22Rv1 (cell line): ENCODE results near the gene GAREM2.

ENCODE experiments used
- ZFX ChIP-seq: fragments of 450-650 bp; IDR thresholded peaks from 2 replicates; pipeline ENCODE4 v1.6.1; 2017; ENCODE audit warnings: antibody characterized with exemption, borderline replicate concordance
- TF ChIP-seq, protein P1 (sequence below): fragments of 450-650 bp; IDR thresholded peaks from 2 replicates; pipeline ENCODE4 v1.5.1; 2017; ENCODE audit warnings: mild to moderate bottlenecking

DNA sequence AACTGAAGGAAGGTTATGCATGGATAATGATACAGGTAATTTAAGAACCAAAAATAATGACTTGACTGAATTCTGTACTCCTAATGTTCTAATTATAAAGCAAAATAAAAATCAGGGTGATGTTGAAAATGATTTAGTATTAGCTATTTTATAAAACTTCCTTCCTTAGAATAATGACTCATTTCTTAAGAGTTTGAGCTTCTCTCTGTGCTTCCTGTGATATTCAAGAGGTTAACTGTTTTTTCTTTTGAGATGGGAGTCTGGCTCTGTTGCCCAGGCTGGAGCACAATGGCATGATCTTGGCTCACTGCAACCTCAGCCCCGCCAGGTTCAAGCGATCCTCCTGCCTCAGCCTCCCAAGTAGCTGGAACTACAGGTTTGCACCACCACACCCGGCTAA is 56.7 kb downstream of the GAREM2 start:
- TF ChIP-seq, protein P1, sequence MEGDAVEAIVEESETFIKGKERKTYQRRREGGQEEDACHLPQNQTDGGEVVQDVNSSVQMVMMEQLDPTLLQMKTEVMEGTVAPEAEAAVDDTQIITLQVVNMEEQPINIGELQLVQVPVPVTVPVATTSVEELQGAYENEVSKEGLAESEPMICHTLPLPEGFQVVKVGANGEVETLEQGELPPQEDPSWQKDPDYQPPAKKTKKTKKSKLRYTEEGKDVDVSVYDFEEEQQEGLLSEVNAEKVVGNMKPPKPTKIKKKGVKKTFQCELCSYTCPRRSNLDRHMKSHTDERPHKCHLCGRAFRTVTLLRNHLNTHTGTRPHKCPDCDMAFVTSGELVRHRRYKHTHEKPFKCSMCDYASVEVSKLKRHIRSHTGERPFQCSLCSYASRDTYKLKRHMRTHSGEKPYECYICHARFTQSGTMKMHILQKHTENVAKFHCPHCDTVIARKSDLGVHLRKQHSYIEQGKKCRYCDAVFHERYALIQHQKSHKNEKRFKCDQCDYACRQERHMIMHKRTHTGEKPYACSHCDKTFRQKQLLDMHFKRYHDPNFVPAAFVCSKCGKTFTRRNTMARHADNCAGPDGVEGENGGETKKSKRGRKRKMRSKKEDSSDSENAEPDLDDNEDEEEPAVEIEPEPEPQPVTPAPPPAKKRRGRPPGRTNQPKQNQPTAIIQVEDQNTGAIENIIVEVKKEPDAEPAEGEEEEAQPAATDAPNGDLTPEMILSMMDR = no peak
- no peak for TF ChIP-seq ZFX
